ENCODE results near the gene DAAM1. TPM values are rescaled to one million over a fixed set of nuclear protein-coding genes. Genes with fewer than 3 reads are reported as not detected.

The DAAM1 gene
- total RNA-seq, 2 donors from 2014 or later: 73.7 TPM

DNA sequence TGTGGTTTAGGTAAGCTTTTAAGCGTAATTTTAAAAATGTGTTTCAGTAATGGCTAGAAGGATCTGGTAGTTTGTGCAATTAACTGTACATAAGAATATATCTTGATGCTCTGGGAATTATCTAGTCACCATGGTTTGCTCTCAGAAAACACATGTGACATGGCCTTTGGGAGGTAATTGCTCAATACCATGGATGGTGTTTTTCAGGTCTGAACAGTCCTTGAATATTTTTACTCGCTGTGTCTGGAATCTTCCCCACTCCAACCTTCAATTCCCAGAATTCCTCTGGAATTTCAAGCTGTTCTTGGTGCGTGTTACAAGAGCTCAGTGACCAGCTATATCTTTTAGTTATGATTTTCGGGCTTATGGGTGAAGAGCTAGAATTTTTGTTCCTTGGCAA lies 85.3 kb downstream of the DAAM1 start:
- DNase-seq (ENCODE audit: low spot score): no peak
- intact Hi-C loops (cut with DNase I): no loop called here

DNA sequence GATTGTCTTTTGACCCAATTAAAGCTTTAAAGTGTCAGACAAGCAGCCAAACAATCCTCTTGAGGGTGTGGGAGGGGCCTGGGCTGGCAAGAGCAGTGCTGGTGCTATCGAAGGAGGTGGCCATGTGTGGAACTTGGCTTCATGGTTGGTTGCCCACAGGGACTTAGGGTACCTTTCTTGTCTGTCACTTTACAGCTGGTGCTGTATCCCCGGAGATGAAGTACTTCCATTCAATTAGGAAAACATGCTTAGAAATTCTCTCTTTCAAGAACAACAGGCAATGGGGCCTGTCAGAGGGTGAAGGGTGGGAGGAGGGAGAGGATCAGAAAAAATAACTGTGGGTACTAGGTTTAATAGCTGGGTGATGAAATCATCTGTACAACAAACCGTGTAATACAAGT lies 86.5 kb downstream of the DAAM1 start:
- DNase-seq (ENCODE audit: low spot score): no peak
- intact Hi-C loops (cut with DNase I): no loop called here

DNA sequence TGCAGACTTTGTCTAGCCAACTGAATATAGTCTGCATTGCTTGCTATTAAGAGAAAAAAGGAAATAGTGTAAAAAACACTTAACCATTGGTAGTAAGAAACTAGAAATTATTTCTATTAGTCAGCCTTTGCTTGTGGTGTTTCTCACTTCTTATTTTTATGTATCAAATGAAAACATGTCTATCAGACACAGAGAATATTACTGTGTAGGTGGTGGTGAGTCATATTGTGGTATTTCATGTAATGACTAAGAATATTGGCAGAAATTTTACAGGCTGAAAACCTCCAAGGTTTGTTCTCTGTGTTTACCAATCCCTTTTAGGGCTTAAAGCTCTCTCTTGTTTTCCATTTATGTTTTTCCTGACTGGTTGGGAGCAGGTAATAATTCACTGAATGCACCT lies 87.2 kb downstream of the DAAM1 start:
- intact Hi-C loops (cut with DNase I): no loop called here
- no peak for DNase-seq (ENCODE audit: low spot score)

DNA sequence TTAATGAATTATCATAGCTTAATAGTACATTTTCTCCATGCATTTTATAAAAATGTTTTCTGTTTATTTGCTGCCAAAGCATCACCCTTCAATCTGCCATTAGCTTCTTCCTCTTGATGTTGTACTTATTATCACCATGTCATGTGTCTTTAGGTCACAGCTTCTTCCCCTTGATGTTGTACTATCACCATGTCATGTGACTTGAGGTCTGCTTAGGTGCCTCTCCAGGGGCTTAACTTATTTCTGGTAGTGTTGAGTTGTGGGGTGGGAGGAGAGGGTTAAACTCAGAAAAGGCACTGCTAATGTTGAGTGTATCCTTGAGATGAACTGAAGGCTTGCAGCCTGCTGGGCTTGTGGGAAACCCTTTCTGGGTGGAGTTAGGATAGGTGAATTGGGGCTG lies 87.8 kb downstream of the DAAM1 start:
- intact Hi-C loops (cut with DNase I): no loop called here
- DNase-seq (ENCODE audit: low spot score): no peak

DNA sequence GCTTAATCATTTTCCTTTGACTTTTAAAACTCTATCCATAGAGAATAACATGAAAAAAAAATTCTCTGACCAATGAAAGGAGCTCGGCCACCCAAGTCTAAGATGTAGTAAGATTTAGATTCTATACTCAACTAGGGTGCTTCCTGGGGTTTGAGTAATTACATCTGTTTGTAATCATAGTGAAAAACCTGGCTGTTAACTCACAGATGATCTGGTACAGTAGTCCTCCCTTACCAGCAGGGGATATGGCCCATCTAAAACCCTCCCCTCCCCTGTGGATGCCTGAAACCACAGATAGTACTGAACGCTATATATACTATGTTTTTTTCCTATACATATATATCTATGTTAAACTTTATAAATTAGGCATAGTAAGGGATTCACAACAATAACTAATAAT lies 89.2 kb downstream of the DAAM1 start:
- no peak for DNase-seq (ENCODE audit: low spot score)
- intact Hi-C loops (cut with DNase I): no loop called here

DNA sequence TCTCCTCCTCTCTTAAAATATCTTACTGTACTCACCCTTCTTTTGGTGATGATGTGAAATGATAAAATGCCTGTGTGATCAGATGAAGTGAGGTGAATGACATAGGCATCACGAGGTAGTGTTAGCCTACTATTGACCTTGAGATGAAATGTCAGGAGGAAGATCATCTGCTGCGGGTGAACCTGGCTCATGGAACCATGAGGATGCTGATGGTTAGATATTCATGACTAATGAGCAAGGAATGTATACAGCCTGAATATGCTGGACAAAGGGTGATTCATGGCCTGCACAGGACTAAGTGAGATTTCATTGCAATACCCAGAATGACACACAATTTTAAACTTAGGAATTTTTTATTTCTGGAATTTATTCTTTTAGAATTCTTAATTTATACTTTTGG lies 89.6 kb downstream of the DAAM1 start:
- intact Hi-C loops (cut with DNase I): no loop called here
- DNase-seq (ENCODE audit: low spot score): no peak

DNA sequence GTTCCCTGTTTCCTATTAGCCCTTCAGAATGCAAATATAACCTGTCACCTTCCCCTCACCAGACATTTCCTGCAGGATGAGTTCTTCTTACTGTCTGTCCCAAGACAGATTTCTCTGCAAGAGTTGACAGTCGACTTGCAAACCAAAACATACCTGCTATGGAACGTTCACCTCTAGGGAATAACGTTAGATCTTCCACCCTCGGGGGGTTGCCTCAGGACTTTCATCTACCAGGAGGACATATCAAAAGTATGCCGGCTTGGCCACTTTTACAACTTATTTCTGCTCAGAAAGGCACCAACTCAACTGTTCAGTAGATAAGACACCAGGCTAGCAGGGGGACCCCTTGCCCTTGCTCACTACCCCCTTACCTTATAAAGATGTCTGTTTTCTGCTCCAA lies 92.5 kb downstream of the DAAM1 start:
- intact Hi-C loops (cut with DNase I): no loop called here
- no peak for DNase-seq (ENCODE audit: low spot score)

DNA sequence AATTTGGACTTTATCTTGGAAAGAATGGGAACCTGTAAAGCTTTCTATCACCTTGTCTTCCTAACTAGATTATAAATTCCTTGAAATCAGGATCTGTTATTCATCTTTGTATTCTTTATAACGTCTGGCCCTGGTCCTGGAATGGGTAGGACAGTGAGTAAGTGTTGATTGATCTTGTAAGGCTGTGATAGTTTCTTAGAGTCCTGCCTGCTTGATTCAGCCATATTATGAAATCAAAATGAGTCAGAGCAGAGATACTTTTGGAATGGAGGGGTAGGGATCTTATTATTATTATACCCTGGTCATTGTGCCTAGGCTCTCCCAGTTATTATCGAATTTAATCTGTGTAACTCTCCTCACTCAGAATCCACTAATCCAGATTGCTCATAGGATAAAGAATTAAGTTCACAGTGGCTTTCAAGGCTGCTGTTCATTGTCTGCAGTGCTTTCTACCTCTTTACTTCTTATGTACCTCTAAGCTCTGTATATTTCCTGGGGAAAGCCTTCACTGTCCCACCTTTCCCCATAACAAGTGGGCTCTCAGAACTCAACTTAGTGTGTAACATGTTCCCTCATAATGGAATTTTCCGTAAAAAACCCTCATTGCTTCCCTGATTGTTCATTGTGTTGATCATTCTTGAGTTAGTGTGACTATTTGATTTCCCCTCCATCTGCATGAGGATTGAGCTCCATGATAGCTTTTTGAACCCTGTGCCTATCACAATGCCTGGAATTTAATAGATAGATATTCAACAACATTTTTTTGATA lies 93.3 kb downstream of the DAAM1 start:
- no peak for DNase-seq (ENCODE audit: low spot score)
- intact Hi-C loops (cut with DNase I): no loop called here

DNA sequence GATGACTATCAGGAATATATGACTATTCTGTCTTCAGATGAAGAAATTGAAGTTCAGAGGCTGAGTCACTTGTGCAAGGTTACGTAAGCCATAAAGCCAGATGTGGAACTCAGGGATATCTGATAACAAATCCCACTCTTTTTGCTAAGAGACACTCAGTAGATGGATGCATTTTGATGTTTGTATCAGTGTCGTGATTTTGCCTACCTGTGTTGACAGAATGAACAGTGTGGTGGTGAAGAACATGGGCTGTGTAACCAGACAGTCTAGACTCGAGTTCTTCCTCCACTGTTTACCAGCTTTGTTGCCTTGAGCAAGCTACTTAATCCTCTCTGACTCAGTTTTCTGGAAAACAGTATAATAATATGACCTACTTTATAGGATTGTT lies 93.9 kb downstream of the DAAM1 start:
- no peak for DNase-seq (ENCODE audit: low spot score)
- intact Hi-C loops (cut with DNase I): no loop called here

DNA sequence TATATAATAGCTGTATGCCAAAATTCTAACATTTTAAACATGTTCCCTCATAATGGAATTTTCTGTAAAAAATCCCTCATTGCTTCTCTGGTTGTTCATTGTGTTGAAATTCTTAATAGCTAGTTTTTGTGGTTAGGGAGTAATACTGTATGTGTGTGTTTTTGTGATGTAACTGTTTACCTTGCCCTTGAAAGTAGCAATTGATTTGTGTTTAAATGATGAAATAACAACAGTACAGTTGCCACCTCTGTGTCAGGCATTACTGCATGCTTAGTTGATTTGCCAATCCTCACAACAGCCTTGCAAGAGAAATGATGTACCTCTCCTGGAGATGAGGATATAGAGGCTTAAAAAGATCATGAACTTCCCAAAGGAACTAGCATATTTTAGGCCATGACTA lies 94.9 kb downstream of the DAAM1 start:
- intact Hi-C loops (cut with DNase I): no loop called here
- DNase-seq (ENCODE audit: low spot score): no peak

DNA sequence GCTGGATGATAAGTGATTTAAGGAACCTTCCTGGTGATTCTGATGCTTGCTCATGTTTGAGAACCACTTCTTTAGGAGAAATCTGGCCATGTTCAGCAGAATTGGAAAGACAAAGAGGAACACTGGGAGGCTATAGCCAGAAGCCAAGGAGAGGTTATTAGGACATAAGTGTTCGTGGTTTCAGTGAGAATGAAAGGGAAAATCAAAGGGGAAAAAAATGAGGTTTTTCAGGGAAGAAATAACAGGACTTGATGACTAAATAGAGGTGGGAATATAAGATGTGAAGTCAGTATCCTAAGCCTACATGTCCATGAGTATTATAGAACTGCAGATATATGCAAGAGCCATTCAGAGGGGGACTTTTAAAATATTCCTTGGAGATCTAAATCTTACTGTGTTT lies 95.6 kb downstream of the DAAM1 start:
- no peak for DNase-seq (ENCODE audit: low spot score)
- intact Hi-C loops (cut with DNase I): no loop called here

DNA sequence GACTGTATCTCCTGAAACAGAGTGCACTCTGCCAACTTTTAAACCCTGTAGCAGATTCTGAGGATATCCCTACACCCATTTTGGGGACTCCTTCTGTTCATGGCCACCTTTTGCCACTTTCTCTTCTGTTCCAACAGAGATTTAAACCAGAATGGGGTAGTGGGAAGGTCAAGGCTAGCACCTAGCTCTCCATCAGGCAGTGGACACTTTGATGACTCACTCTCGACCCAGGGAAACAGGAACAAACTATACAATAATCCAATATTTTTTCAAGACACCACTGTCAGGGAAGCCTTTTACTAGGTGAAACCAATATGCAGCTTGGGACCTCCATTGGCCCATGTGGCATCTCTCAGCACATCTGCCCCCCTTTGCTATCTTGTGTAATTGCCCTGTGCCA lies 103.6 kb downstream of the DAAM1 start:
- intact Hi-C loops (cut with DNase I): no loop called here
- no peak for DNase-seq (ENCODE audit: low spot score)

DNA sequence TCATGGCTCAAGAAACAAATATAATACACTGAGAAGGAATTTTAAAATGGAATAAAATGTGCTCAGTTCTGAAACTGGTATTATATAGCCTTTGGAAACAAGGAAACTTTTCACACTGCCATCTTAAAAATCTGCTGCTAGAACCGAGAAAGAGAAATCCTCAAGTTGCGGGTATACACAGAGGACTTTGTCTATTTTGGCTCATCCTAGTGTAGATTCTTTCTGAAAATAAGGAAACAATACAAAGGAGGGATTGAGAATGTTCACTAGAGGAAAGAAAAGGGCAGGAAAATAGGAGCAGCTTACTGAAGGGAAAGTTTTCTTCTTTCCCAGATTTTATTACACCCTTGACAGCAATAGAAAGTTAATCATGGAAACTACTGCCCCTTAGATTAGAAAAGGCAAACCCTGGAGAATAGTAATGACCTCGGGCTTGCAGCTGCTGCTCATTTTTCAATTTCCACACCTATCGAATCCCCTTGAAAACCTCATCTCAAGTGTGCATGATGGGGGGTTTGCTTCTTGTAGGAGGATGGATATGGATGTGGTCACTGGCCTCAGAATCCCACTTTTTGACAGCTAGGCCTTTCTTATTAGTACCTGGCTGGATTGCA lies 104.6 kb downstream of the DAAM1 start:
- intact Hi-C loops (cut with DNase I): no loop called here
- DNase-seq (ENCODE audit: low spot score): no peak

DNA sequence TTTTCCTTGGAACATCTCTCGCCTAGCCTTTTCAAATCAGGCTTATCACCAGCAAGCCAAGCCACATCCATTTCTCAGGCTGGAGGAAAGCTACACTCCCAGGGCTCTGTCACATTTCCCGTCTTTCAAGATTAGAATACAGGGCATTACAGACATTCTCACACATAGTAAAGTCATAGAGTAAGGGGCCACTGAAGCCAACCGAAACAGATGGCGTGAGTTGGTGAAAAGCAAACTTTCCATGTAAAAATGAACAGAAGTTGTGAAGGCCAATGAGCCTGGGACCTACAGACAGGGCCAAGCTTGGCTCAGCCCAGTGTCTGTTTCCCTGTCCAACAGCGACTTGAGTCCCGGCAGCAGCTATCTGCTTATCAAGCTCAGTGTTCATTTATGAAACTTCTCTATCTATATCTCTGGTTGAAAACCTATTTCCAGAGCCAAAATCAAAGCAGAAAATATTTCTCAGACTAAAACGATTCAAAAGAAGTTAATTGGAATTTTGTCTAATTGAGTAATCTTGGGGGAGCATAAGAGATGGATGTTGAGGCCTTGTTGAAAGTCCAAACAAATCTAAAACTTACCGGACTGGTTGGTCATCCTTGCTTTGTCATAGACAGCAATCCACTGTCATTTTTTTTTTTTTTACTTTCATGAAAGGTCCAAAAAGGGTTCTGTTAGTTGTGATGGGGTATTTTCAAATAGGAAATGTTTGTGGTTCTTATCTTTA lies 105.6 kb downstream of the DAAM1 start:
- intact Hi-C loops (cut with DNase I): no loop called here
- DNase-seq (ENCODE audit: low spot score): peak; percentile 86

DNA sequence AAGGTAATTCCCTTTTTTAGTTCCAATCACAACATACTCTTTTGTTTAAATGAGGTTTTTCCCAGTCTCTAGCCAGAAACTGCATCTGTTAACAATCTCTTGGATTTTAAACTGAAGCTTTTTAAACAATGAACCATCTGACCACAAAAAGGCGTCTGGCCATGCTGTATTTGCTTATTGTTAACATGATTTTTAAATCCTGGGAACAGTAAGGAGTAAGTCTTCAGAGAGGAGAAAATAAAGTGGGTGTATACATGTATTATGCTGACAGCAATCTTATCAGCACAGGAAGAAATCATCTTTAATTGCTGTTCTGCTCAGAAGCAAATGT lies 106.2 kb downstream of the DAAM1 start:
- DNase-seq (ENCODE audit: low spot score): no peak
- intact Hi-C loops (cut with DNase I): no loop called here

DNA sequence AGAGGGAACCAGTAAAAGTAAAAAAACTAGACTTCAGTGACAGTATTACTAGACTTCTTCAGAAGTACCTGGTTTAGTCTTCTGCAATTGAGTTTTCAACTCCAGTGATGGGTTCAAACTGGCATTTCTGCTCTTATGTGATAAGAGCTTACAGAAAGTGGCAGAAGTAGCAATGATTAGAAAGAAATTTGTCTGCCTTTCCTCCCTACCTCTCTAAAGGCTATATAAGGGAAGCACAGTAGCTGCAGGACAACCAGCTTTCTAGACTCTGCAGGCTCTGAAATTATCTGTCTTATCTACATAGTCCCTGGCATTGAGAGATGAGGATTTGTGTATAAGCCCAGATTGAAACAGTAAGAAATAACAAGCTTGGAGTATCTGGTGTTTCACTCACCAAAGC lies 107.5 kb downstream of the DAAM1 start:
- intact Hi-C loops (cut with DNase I): no loop called here
- no peak for DNase-seq (ENCODE audit: low spot score)

DNA sequence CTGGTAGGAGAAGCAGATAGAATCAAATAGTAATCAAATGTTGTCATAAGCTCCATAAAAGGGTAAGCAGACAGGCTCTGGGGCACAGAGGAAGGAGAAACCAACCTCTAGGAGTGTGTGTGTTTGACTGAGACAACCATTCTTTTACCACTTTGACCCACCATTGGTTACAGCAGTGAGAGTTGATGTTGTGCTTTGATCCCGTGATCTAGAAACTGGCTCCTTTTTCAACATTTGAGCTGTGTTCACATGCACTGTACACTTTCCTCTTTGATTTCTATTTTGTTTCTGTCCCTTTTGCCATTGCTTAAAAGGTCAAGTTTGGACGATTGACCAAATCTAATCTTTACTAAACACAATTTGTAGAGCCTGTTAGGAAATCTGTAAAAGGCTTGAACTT lies 108.0 kb downstream of the DAAM1 start:
- intact Hi-C loops (cut with DNase I): no loop called here
- DNase-seq (ENCODE audit: low spot score): no peak

DNA sequence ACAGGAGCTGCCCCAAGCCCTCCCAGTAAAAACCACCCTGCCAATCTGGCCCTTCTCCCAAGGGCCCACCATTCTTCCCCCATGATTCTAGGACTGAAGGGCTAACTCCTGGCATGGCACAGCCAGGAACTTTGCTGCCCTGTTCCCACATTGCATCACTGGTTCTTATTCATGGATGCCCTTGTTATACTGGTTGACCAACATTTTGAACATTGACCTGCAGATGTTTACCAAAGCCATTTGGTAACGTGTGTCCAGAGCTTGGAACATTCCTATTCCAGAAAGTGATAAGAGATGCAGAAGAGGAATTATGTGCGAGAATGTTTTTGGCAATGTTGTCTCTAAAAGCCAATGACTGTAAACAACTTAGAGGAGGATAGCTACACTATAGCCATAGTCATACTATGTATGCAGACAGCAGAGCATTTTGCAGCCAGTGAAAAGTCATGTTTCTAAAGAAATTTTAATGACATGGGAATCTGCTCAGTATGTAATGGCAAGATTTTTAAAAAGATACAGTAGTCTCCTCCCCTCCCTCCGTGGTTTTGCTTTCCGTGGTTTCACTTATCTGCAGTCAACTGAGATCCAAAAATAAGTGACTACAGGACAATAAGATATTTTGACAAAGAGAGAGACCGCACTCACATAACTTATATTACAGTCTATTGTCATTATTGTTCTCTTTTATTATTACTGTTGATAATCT lies 108.8 kb downstream of the DAAM1 start:
- intact Hi-C loops (cut with DNase I): no loop called here
- no peak for DNase-seq (ENCODE audit: low spot score)

DNA sequence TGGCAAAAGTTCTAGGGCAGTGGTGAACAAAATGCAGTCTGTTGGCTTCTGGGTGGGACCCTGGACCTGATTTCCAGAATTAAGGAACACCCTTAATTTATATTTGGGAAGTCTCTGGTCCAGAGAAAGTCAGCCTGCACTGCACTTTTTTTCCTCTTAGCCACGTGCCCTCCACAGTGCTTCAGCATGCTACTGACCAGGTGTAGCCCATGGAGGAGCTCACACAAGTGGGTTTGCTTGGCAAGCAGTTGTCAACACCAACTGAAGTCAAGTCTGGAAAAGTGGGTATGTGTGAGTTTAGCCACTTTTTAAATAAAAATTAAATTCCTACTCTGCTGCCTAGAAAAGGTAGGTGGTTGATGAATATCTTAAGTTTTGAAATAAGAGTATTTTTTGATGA lies 111.3 kb downstream of the DAAM1 start:
- intact Hi-C loops (cut with DNase I): no loop called here

DNA sequence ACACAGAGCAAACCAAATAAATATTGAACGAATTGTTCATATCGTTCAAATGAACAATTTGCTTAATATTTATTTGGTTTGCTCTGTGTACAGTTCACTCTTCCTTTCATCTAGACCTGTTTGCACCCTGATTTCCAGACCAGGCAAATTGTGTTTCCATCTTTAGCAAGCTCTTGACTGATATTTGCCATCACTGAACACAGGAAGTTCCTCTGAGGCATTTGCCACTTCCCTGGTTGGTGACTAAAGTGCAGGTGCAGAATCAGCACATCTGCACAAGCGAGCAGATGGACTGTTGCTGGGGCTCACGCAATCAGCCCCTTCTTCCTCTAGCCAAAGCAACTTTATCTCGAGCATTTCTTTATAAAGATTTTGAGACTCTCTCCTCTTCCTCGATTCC lies 112.9 kb downstream of the DAAM1 start:
- intact Hi-C loops (cut with DNase I): no loop called here

More for the DNA sequence above, 111.3 kb downstream of the DAAM1 start:
- DNase-seq (ENCODE audit: low spot score): no peak

More for the DNA sequence above, 112.9 kb downstream of the DAAM1 start:
- DNase-seq (ENCODE audit: low spot score): no peak

Measured in posterior vena cava (tissue), 2 donors.